Fibroblast of villous mesenchyme (primary cell): ENCODE data around the gene ZNF587B. TPM values are rescaled to one million over a fixed set of nuclear protein-coding genes. Genes with fewer than 3 reads are reported as not detected.
"Not testable (repeated sequence)": the region's sequence is repeated elsewhere in the genome, so short reads cannot be mapped to it uniquely, and the experiment has no call there.

ENCODE experiments used
- DNase-seq: peaks from one replicate; pipeline ENCODE4 v3.0.0-alpha.2; 2010; ENCODE audit warnings: low read depth
- H3K4me3 ChIP-seq: 2 replicates; pipeline ENCODE4 v1.5.1; 2011; ENCODE audit warnings: low read depth, mild to moderate bottlenecking, low read length
- CTCF ChIP-seq: IDR thresholded peaks from 2 replicates; pipeline ENCODE4 v1.5.1; 2012; ENCODE audit warnings: low read depth, mild to moderate bottlenecking, low read length; ENCODE audit not compliant: insufficient read depth
- total RNA-seq: library from RNA; depleted of rRNA; stranded (reverse); fragments of >200 nt; gene quantifications from 2 replicates; pipeline ENCODE4 v1.2.3, GENCODE V29; 2012

The ZNF587B gene
- total RNA-seq, 1 donor = 28.1 TPM

GRCh38 chr19:57841122-57841763, 11.1 kb downstream of the ZNF587B start:
- TF ChIP-seq CTCF = no peak
- no peak overlapping the region for H3K4me3 ChIP-seq
- DNase-seq = peak; percentile 12

GRCh38 chr19:57847164-57847563, 17.1 kb downstream of the ZNF587B start:
- peak; percentile 63 for DNase-seq
- not testable (repeated sequence) for H3K4me3 ChIP-seq

- DNase-seq = not testable (repeated sequence)
- H3K4me3 ChIP-seq = peak overlapping the region; percentile 78
These were observed 19.1 kb downstream of the ZNF587B start for GRCh38 chr19:57849162-57849665.

GRCh38 chr19:57849666-57850473, 19.8 kb downstream of the ZNF587B start, which contains the start of gene ZNF587:
Gene ZNF587, plus strand, starts transcription at chr19:57849859. Its CDS starts 180 bp downstream, at chr19:57850039.
- peak within 1 kb of the TSS; percentile 78 for H3K4me3 ChIP-seq
- DNase-seq = peak; percentile 88

GRCh38 chr19:57850553-57851017, 20.5 kb downstream of the ZNF587B start:
- no peak for TF ChIP-seq CTCF
- H3K4me3 ChIP-seq = peak overlapping the region; percentile 78
- peak; percentile 55 for DNase-seq

GRCh38 chr19:57851812-57852603, 21.9 kb downstream of the ZNF587B start:
- not testable (repeated sequence) for H3K4me3 ChIP-seq, DNase-seq

GRCh38 chr19:57854117-57854516, 24.0 kb downstream of the ZNF587B start:
- not testable (repeated sequence) for DNase-seq, H3K4me3 ChIP-seq

GRCh38 chr19:57862351-57862750, 32.3 kb downstream of the ZNF587B start:
- not testable (repeated sequence) for H3K4me3 ChIP-seq, DNase-seq

GRCh38 chr19:57867868-57868492, 37.9 kb downstream of the ZNF587B start:
- H3K4me3 ChIP-seq = no peak overlapping the region
- no peak for DNase-seq
- TF ChIP-seq CTCF = no peak

GRCh38 chr19:57869655-57870054, 39.6 kb downstream of the ZNF587B start:
- DNase-seq, H3K4me3 ChIP-seq: not testable (repeated sequence)
